Measurements from ENCODE around the gene MN1.

Gene MN1

DNA sequence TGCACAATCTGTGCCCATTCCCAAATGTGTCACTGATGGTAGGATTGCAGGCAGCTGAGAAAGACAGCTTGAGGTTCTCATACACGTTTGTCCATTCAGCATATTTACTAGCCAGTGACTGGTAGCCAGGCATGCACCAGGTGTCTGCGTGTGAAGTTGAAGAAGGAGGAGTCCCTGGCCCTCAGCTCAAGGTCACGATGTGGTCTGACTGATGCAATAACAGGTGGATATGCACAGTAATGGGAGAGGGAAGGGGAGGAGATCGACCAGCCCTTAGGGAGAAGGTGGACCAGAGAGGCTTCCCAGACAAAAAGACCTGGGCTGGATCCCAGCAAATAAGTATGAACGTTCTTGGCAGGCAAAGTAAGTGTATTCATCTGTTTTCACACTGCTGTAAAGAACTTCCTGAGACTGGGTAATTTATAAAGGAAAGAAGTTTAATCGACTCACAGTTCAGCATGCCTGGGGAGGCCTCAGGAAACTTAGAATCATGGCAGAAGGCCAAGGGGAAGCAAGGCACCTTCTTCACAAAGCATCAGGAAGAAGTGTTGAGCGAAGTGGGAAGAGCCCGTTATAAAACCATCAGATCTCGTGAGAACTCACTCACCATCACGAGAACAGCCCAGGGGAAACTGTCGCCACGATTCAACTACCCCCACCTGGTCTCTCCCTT is 96.0 kb downstream of the MN1 start:
- Mint-ChIP-seq H3K27me3 (ENCODE audit: low read depth) (no peaks in the 10 kb centered on the region), H3K4me1 (ENCODE audit: low read depth) (no peaks in the 10 kb centered on the region), H3K36me3 (ENCODE audit: low read depth) (no peaks in the 10 kb centered on the region), H3K9me3 (no peaks in the 10 kb centered on the region), H3K27ac (no peak overlapping the region), H3K4me3 (no peak overlapping the region)

DNA sequence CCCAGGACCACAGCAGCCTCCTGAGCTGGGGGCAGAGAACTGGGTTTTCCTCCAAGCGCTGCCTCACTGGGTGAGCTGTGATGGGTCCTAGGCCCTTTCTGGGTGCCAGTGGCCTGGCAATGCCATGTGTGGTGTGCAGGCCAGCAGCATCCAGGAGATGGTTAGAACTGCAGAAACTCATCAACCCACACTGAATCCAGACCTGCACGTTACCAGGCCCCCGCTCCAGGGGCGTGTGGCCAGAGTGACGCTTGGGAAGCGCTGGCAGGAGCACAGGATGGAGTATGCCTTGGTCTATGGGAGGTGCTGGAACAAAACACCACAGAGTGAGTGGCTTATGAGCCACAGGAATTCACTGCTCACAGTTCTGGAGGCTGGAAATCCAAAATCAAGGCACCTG is 97.0 kb downstream of the MN1 start:
- H3K9me3 Mint-ChIP-seq, result no peaks in the 10 kb centered on the region
- H3K27ac Mint-ChIP-seq, result no peak overlapping the region
- H3K27me3 Mint-ChIP-seq (ENCODE audit: low read depth), result no peaks in the 10 kb centered on the region
- H3K4me1 Mint-ChIP-seq (ENCODE audit: low read depth), result no peaks in the 10 kb centered on the region
- no peaks in the 10 kb centered on the region for H3K36me3 Mint-ChIP-seq (ENCODE audit: low read depth)
- H3K4me3 Mint-ChIP-seq, result no peak overlapping the region

DNA sequence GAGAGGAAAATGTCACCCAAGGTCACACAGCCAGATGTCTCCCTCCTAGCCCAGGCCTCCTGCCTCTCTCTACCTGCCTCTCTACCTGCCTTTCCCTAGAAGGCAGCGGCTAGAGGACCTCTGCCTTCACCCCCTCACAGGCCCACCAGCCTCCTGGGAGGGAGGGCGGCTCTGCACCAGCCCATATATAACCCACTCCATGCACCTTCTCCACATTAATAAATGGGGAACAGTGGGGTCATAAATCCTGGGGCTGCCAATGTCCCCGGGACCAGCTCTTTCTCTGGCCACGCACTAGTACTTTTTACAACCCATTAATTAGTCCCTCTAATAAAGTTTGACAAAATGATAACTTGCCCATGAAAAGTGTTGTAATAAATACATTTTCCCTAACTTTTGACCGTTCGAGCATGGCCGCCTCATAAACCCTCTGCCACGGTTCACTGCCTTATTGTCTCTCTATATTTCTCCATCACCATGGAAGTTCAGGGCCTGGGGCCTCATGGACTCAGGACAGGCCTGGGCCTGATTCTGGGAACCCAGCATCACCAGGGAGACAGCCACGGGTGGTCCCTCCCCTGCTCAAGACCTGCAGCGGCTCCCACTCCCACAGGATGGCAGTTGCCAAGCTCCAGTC is 102.1 kb downstream of the MN1 start:
- no peaks in the 10 kb centered on the region for H3K4me1 Mint-ChIP-seq (ENCODE audit: low read depth)
- no peaks in the 10 kb centered on the region for H3K36me3 Mint-ChIP-seq (ENCODE audit: low read depth)
- H3K27me3 Mint-ChIP-seq (ENCODE audit: low read depth), result no peaks in the 10 kb centered on the region
- peaks cover 13% of the 10 kb centered on the region for H3K9me3 Mint-ChIP-seq
- no peak overlapping the region for H3K27ac Mint-ChIP-seq
- H3K4me3 Mint-ChIP-seq, result no peak overlapping the region

DNA sequence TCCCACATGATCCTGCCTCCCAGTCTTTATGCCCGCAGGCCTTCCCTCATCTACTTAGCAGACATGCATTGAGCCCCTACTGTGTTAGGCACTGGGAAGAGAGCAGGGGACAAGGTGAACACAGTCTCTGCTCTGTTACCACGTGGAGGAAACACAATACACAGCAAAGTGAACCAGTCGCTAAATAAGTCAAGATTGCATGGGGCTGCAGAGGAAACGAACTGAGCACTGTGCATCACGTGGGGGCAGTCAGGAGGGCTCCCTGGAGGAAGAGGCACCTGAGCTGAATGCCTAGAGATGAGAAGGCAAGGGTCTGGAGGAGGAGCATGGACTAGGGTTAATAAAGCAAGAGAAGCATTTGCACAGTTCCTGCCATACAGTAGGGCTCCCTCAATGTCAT is 102.7 kb downstream of the MN1 start:
- Mint-ChIP-seq H3K4me3 (no peak overlapping the region), H3K4me1 (ENCODE audit: low read depth) (no peaks in the 10 kb centered on the region), H3K36me3 (ENCODE audit: low read depth) (no peaks in the 10 kb centered on the region), H3K9me3 (peaks cover 13% of the 10 kb centered on the region), H3K27me3 (ENCODE audit: low read depth) (no peaks in the 10 kb centered on the region), H3K27ac (no peak overlapping the region)
